GM18526 (cell line): Measurements from ENCODE around the gene CCDC178.

Experiments
- POLR2A ChIP-seq: IDR thresholded peaks from 3 replicates; pipeline ENCODE4 v1.6.1; 2011; ENCODE audit not compliant: insufficient read length; ENCODE audit errors: extremely low read depth

CCDC178 gene

GRCh38 chr18:33014060-33014796 lies 426.3 kb downstream of the CCDC178 start:
- TF ChIP-seq POLR2A = no peak

- TF ChIP-seq POLR2A = no peak
Measured at GRCh38 chr18:33010149-33010548, 430.4 kb downstream of the CCDC178 start.

- TF ChIP-seq POLR2A = no peak
Measured at GRCh38 chr18:32998921-32999320, 441.6 kb downstream of the CCDC178 start.

- TF ChIP-seq POLR2A = no peak
Measured at GRCh38 chr18:32998285-32998684, 442.2 kb downstream of the CCDC178 start.

GRCh38 chr18:32983721-32984120 lies 456.8 kb downstream of the CCDC178 start:
- TF ChIP-seq POLR2A = no peak

GRCh38 chr18:32980896-32981295 lies 459.6 kb downstream of the CCDC178 start:
- no peak for TF ChIP-seq POLR2A

GRCh38 chr18:32975501-32975900 lies 465.0 kb downstream of the CCDC178 start:
- no peak for TF ChIP-seq POLR2A

- TF ChIP-seq POLR2A = no peak
Measured at GRCh38 chr18:32975163-32975436, 465.4 kb downstream of the CCDC178 start.

- no peak for TF ChIP-seq POLR2A
Measured at GRCh38 chr18:32974421-32975162, 465.9 kb downstream of the CCDC178 start.

- TF ChIP-seq POLR2A = no peak
Measured at GRCh38 chr18:32968248-32968647, 472.3 kb downstream of the CCDC178 start.

GRCh38 chr18:32966141-32966540 lies 474.4 kb downstream of the CCDC178 start:
- TF ChIP-seq POLR2A = no peak

- no peak for TF ChIP-seq POLR2A
Measured at GRCh38 chr18:32961538-32961937, 479.0 kb downstream of the CCDC178 start.

GRCh38 chr18:32958746-32959145 lies 481.8 kb downstream of the CCDC178 start:
- TF ChIP-seq POLR2A = no peak

GRCh38 chr18:32956591-32957315 lies 483.8 kb downstream of the CCDC178 start:
- TF ChIP-seq POLR2A = no peak

- no peak for TF ChIP-seq POLR2A
Measured at GRCh38 chr18:32937597-32937996, 502.9 kb downstream of the CCDC178 start.

- no peak for TF ChIP-seq POLR2A
Measured at GRCh38 chr18:32937066-32937465, 503.5 kb downstream of the CCDC178 start.

- no peak for TF ChIP-seq POLR2A
Measured at GRCh38 chr18:32934201-32934600, 506.3 kb downstream of the CCDC178 start.
